Esophagus mucosa (tissue), 1 donor: ENCODE results near the gene UGT1A9. TPM values are rescaled to one million over a fixed set of nuclear protein-coding genes. Genes with fewer than 3 reads are reported as not detected.

Experiments used
- ATAC-seq: fragments of 200-7000 bp; cut with Tn5 transposase; one replicate; pipeline ENCODE4 v1.9.1; 2020
- total RNA-seq: library from RNA; stranded (reverse); gene quantifications from one replicate; pipeline ENCODE4 v1.2.4, GENCODE V29; 2023
- donor health status: DM: yes; HTN: yes; CAD: no.

Gene UGT1A9
- total RNA-seq, 1 donor from 2014 or later = 0.08 TPM

DNA sequence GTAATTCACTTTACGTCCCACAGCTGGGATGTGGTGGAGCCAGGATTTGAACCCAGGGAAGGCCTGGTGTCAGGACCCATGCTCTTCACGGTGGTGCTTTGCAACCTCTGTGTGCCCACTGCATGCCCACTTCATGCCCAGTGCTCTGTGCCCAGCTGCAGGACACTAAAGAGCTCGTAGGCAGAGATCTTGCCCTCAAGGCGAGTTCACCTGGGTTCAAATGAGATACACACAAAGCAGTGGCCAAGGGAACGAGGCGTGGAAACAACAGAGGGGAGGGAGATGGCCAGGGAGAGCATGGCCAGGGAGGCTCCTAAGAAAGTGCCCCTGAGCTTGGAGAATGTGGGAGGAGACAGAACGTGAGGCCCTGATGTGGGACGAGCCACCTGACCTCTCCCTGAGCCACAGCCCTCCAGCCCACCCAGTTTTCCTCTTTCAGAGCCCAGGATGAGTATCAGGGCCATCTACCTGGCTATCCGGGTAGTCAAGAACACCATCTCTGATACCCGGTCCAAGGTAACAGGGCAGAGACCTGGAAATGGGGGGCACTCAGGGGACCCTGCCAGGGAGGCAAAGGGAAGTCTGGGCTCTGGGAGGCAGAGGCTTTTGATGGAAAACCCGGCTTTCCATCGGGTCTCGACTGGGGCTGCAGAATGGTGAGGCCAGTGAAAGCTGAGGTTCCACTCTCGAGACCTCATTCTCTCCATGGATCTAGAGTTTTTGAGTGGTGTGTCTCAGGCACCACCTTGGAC, 126.8 kb downstream of the UGT1A9 start:
- ATAC-seq = no peak

DNA sequence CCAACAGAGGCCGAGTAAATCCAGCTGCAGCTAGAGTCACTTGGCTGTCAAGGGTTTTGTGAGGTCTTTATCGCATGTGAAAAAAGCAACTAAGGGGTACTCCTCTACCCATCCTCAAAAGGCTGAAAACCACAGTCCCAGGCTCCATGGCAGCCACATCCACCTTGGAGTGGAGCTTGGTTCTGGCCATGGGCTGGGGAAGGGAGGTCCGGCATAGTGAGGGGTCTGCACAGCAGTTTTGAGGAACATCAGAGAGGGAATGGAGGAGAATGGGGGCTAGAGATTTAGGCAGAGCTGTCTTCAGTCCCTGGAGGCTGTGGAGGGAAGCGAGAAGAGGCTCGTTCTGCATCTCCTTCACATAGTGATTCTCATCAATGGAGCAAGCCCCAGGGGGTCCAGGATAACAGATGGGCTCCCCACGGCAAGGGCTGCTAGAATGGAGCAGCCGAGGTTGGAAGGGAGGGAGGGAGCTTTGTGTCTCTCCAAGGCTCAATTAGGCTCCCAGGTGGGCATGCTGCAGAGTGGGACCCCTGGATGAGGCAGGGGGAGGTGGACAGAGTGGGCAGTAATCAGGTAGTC, 127.5 kb downstream of the UGT1A9 start:
- no peak for ATAC-seq

- ATAC-seq = no peak
Observed at GRCh38 chr2:233799716-233800115, 128.0 kb downstream of the UGT1A9 start.

GRCh38 chr2:233800208-233800607, 128.5 kb downstream of the UGT1A9 start:
- ATAC-seq = no peak

DNA sequence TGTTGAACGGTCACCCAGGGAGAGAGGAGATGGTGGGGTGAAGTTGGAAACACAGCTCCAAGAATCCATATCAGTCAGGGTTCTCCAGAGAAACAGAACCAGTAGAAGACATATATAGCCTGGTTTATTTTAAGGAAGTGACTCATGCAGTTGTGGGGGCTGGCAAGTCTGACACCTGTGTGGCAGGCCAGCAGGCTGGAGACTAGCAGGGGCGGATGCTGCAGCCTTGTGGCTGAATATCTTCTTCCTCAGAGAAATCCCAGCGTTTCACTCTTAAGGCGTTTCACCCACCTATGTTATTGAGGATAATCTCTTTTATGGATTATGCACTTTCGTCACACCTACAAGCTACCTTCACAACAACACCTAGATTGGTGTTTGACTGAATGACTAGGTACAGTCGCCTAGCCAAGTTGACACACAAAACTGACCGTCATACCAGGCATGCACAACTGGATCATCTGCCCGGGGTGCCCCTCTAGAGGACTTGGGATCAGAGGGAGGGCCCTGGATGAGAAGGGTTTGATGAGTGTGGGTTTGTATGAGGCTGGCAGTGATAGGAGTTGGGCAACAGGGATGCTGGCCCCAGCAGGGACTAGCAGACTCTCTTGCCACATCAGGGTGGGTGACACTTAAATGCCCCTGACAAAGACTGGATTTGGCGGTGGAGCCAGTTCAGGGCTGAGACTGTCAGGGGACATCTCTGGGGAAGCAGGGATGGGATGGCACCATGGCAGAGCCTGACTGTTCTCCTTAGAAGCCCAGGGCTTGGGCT, 129.8 kb downstream of the UGT1A9 start:
- ATAC-seq = no peak

GRCh38 chr2:233802132-233802815, 130.6 kb downstream of the UGT1A9 start:
- no peak for ATAC-seq

DNA sequence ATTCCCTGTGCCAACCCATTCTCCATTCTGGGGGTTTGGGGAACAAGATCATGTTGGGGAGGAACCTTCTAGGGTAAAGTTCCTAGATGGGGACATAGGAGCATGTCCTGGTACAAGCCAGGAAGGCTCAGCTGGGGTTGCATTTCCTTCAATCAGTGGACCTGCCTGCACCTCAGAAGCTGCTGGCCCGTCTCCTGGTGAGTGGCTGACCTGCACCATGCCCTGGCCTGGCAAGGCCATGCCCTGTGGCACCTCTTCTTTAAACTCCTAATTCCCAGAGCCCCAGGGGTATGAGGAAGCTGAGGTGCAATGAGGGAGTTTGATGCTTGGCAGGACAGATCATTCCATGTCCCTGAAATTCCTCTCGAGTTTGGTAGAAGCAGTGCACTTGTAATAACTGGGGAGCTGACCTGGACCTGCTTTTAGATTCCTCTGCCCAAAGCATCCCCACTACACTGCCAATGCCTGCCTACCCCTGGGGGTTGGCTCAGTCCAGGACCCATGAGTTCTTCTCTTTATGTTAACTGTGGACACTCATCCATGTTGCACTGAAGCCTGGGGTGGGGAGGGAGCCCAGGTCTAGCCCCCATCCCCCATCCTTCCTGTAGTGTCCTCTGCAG, 131.7 kb downstream of the UGT1A9 start:
- ATAC-seq = no peak

DNA sequence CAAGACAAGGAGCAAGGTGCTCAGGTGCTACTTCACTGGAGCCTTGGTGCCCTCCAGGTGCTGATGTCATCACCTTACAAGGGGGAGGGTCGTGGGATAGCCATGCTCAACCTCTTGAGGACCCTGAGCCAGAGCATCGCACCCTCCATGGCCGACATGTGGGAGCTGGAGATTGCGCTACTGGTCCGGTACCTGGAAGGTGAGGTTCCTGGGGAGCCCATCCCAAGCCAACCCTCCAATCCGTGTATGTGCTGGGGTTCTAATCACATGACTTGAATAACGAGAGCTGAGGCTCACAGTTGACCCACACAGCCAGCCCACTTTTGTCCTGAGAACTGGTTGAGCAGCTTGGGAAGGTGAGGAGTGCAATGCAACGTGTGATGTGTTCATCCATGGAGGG, 132.3 kb downstream of the UGT1A9 start:
- no peak for ATAC-seq

GRCh38 chr2:233807215-233807865, 135.6 kb downstream of the UGT1A9 start:
- ATAC-seq = no peak

DNA sequence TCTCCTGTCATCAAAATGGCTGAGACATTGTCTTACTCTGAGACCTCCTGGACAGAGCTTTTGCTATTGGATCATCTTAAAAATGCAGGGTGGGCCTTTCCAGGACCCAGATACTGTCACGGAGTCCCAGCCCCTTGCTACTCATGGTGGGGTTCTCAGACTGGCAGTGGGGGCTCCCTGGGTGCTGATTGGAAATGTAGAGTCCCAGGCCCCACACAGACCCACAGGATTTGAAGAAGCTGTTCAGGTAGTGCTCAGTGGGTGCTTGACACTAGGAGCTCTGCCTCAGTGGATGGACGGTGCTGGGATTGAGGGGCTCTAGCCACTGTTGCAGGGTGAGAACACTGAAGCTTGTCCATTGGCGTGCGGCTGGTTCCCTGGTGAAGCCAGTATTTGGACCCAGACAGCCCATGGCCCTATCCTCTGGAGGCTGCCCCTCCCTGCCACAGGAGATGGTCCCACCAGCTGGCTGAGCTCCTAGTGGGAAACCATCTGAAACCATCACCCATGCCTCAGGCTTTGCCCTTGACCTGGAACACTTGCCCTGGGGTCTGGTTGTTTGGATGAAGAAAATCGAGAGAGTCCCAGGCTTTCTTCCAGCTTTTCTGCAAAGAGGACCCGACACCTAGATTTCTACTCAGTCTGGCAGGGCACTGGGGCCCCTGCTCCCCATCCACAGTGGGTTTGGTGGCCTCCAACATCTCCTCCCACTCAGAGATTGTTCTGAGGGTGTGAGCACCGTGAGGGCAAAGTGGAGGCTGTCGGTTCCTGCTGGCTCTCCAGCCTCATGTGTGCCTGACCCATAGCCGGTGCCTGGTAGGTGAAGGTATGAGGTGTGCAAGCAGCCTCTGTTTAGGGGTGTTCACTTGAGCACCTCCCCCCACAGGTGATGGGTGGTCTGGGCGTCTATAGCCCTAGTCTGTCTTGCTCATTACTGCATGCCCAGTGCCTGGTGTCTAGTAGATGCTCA, 136.6 kb downstream of the UGT1A9 start:
- no peak for ATAC-seq

DNA sequence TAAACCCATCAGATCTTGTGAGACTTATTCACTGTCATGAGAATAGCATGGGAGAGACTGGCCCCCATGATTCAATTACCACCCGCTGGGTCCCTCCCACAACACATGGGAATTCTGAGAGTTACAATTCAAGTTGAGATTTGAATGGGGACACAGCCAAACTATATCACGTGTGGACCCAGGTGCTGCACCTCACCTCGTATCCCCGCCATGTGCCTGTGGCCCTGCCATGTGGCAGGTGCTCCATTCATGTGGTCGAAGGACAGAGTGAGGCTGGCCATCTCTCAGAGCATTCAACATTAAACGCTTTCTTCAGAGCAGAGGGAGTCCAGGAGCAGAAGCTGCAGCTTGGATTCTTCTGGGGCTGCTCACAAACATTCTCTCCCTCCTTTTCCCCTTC, 138.7 kb downstream of the UGT1A9 start:
- no peak for ATAC-seq

DNA sequence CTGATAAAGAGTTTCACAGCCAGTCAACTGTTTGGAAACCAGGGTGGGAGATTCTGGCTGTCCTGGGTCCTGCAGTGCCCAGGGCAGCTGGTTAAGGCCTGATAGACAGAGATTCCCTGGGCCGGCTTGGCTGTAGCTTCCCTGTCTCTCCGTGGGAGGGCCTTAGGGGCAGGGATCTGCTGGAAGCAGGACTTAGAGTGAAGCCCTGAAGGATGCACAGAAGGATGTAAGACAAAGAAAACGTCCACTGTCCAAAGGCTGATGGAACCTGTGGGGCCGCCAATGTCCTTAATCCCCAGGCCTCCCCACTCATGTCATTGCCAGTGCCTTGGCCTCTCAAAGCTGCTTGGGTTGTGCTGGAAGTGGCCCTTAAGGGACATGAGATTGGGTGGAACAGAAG, 139.4 kb downstream of the UGT1A9 start:
- ATAC-seq = no peak

- ATAC-seq = no peak
Observed at GRCh38 chr2:233811732-233812131, 140.0 kb downstream of the UGT1A9 start.

DNA sequence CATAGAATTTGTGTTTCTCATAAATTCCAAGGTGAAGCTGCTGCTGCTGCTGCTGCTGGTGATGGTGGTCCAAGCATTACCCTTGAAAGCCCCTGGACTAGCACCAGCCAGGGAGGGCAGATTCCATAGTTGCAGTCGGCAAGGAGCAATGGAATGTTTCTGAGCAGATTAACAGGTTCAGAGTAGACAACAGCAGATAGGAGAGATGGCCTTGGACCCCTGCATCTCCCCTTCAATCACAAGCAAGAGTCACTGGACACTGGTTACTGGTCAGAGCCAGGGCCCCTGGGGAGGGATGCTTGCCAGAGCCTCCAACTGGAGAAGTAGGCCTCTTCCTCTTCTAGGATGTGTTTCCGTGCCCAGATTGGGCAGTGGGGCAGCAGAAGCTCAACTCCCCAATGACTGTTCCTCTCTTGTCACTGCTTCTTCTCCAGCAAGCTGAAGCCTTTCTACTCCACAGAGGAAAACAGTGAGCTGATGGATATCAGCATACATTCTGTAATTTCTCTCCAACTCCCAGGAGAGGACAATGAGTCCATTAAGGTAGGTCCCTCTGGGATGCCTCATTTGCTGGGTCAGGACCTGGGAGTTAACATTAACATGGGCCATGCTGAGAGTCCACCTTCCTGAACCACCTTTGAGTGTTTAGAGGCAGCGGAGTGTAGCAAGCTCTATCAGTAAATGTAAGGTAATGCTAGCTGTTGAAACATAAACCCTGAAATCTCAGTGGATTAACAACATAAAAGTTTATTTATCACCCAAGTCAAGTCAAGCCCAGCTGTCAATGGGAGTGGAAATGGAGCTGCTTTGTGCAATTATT, 141.7 kb downstream of the UGT1A9 start:
- ATAC-seq = no peak

DNA sequence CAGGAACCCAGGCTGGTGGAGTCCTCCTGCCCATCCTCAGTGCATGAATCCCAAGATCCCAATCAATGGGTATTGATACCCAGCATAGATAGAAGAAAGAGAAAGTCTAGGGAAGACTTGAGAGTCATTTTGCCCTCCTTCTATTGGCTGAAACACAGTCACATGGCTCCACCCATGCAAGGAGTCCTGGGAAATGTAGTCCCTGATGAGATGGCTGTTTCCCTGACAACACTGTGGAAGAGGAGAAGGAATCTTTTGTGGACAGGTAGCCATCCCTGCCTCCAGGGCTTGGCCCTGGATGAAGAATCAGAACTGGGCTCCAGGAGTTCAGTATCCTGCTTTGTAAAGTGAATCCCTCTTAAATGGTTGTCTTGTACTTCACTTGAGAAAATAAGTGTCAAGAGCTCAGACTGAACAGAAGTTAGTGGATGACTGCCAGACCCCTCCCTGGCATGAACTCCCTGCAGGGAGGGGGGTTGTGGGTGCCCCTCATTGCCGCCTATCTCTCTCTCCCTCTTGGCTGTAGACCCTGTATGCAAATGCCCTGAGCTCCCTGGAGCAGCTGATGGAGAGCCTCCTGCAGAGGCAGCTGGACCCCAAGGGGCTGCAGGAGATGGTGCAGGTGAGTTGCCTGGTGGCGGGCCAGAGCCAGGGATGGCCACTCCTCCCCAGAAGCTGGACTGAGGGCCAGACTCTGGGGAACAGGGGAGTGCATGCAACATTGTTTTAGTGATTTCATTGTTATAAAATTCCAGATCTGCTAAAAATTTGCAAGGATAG, 142.5 kb downstream of the UGT1A9 start:
- no peak for ATAC-seq

DNA sequence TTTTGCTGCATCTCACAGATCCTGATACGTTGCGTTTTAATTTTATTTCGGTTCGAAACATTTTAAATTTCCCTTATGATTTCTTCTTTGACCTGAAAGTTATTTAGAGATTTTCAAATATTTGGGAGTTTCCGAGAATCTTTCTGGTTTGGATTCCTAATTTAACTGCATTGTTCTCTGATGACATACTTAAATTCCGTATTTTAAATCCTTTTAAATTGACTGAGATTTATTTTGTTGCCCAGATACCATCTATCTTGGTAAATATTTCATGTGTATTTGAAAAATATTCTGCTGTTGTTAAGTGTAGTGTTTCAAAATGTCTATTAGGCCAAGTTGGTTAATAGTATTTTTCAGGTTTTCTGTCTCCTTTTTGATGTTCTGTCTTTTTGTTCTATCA, 144.2 kb downstream of the UGT1A9 start:
- ATAC-seq = no peak

- no peak for ATAC-seq
Observed at GRCh38 chr2:233816334-233816733, 144.6 kb downstream of the UGT1A9 start.

DNA sequence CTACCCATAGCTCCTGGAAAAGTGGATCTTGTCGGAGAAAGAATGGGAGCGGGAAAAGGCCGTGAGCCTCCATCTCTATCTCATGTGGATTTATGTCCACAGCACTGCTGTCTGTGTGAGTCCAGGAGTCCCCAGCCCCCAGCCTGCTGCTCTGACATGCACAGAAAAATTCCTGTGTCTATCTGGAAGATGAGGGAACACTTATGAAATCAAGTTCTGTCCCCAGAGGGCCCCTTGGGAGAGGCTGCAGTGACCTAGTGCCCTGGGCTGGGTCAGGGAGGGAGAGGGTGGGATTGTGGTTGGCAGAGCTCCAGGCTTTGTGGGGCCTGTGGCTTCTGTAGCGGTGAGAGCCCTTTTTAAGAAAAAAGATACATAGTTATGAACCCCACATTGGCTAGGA, 145.1 kb downstream of the UGT1A9 start:
- no peak for ATAC-seq

DNA sequence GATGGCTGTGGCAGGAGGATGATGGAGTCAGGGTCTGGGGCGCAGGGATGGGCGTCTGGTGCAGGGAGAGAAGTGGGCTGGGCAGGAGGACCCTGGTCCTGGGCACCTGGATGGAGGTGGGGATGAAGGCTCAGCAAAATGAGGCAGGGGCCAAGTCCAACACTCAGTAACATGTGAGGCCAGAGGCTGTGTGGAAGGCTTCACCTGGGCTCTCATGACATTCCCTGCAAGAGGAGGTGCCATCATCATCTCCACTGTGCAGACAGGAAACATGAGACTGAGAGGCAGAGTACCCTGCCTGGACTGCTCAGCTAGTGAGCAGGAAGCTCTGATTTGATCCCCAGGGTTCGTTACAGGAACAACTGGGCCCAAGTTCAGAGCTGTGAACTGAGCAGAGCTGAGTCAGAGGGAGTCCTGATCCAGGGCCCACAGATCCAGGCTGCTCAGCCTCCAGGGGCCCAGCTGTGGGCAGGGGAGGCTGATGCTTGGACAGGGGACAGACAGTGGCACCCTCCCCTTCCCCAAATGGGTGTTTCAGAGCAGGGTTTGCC, 145.7 kb downstream of the UGT1A9 start:
- no peak for ATAC-seq
